ENCODE measurements around the gene BAIAP3.

DNA sequence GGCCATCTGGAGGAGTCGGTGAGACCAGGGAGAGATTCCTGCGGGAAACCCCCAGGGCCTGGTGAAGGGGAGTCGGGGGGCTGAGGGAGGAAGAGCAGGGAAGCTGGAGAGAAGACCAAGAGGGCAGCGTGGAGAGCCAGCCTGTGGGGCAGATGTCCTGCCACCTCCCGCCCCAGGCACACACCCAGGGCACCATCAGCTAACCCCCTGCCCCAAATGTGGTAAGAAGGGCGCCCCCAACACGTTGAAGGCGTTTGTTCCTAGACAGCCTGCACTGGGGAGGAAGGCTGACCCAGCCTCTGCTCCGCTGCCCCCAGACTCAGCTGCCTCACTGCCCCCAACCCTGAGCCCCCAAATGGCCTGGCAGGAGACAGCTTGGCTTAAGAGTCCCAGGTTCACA lies 1.3 kb downstream of the BAIAP3 start:
- TF ChIP-seq, protein P1, sequence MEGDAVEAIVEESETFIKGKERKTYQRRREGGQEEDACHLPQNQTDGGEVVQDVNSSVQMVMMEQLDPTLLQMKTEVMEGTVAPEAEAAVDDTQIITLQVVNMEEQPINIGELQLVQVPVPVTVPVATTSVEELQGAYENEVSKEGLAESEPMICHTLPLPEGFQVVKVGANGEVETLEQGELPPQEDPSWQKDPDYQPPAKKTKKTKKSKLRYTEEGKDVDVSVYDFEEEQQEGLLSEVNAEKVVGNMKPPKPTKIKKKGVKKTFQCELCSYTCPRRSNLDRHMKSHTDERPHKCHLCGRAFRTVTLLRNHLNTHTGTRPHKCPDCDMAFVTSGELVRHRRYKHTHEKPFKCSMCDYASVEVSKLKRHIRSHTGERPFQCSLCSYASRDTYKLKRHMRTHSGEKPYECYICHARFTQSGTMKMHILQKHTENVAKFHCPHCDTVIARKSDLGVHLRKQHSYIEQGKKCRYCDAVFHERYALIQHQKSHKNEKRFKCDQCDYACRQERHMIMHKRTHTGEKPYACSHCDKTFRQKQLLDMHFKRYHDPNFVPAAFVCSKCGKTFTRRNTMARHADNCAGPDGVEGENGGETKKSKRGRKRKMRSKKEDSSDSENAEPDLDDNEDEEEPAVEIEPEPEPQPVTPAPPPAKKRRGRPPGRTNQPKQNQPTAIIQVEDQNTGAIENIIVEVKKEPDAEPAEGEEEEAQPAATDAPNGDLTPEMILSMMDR (IDR thresholded peaks at IDR 0.05; ENCODE audit: extremely low read depth in 1 of 2, insufficient read depth in 1 of 2, low read depth in 1 of 2, low read length in 2 of 2): no peak
- TF ChIP-seq POLR2A (IDR thresholded peaks at IDR 0.05; ENCODE audit: low read depth, low read length): no peak
- no peak for TF ChIP-seq POLR2AphosphoS5 (IDR thresholded peaks at IDR 0.05; ENCODE audit: insufficient read depth, low read depth, low read length)
- no peak for TF ChIP-seq MYC (IDR thresholded peaks at IDR 0.05; ENCODE audit: low read depth, low read length)
- TF ChIP-seq, protein P2, sequence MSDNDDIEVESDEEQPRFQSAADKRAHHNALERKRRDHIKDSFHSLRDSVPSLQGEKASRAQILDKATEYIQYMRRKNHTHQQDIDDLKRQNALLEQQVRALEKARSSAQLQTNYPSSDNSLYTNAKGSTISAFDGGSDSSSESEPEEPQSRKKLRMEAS (IDR thresholded peaks at IDR 0.05; ENCODE audit: insufficient read depth, insufficient read length): no peak
- TF ChIP-seq EZH2 (IDR thresholded peaks at IDR 0.05; ENCODE audit: borderline replicate concordance, low read depth, low read length, severe bottlenecking): no peak
